ENCODE data around the gene ADAM19.
"Not testable (repeated sequence)": the region's sequence is repeated elsewhere in the genome, so short reads cannot be mapped to it uniquely, and the experiment has no call there.

The ADAM19 gene

GRCh38 chr5:157443041-157443549 is 132.5 kb downstream of the ADAM19 start:
- no peak for DNase-seq (ENCODE audit: low read depth in 1 of 2, low spot score in 1 of 2)

- no peak for DNase-seq (ENCODE audit: low read depth in 1 of 2, low spot score in 1 of 2)
Measured at GRCh38 chr5:157434096-157434495, 141.5 kb downstream of the ADAM19 start.

- DNase-seq (ENCODE audit: low read depth in 1 of 2, low spot score in 1 of 2): no peak
Measured at GRCh38 chr5:157431544-157432200, 143.9 kb downstream of the ADAM19 start.

GRCh38 chr5:157429920-157430319 is 145.7 kb downstream of the ADAM19 start:
- not testable (repeated sequence) for DNase-seq (ENCODE audit: low read depth in 1 of 2, low spot score in 1 of 2)
